Effector CD4-positive, alpha-beta T cell (primary cell): Measurements from ENCODE around the gene C9orf72.

Experiments
- DNase-seq: peaks from one replicate; pipeline ENCODE4 v3.0.0-alpha.2; 2020

Gene C9orf72

DNA sequence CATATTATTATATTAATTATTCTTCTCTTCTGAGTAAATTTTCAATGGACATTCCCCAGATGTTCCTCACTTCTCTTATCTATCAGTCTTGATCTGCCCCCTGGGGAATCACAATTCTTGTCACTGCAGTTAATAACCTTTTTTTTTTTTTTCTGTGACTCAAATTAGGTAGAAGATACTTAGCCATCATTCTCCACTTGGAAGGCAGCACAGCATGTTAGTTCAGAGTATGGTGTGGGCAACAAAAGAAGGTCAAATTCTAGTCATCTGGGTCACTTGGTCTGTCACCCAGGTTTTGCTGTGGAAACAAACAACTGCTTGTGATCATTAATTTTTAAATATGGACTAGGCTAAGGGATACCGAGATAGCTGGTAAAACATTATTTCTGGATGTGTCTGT, 35.5 kb downstream of the C9orf72 start:
- DNase-seq, result no peak

DNA sequence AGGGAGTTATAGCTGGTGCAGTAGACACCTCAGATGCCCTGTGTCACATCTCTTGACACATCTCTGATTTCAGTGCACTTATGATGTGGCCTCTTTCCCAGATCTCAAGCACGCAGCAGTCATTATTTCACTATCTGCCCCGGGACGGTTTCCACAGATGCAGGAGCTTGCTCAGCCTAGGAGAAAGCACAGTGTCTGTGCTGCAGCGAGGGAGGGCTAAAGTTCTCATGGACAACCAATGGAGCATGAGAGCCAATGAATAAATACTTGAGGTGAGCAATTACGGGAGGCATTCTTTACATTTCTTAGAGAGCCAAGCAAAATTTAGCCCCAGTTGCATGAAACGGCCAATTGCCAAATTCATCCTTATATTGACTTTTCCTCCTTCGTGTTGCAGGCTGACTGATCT, 36.2 kb downstream of the C9orf72 start:
- DNase-seq, result no peak

DNA sequence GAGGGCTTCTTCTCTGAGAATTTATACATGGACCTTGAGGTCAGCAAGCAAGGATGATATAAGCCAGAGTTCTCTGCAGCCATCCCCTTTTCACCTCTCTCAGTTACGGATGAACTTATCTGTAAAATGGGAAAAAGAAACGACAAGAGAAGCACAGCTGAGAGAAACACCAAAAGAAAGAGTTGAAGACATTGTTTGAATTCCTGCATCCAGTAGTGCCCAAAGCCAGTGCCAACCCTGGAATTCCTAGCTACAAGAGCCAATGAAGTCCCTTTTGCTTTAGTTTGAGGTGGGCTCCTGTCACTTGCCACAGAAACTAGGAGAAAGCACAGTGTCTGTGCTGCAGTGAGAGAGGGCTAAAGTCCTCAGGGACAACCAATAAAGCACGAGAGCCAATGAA, 37.1 kb downstream of the C9orf72 start:
- no peak for DNase-seq

DNA sequence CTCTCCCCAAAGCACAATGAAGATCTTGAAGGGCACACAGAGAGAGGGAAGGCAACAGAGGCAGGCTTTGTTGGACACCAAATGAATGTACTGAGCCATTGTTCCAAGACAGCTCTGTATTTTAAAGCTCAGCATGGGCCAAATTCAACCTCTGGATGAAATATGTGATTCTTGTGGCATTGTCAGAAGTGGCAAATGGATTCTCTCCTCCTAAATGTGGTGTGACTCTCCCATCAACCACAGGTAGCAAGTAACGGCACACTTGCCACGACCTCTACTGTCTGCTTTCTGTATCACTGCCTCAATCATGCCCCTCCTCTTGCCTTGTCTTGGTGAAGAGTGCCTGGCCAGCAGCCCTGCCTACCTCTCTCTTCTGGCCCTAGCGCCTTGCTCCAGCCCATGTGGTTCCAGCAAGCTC, 37.6 kb downstream of the C9orf72 start:
- DNase-seq, result no peak

DNA sequence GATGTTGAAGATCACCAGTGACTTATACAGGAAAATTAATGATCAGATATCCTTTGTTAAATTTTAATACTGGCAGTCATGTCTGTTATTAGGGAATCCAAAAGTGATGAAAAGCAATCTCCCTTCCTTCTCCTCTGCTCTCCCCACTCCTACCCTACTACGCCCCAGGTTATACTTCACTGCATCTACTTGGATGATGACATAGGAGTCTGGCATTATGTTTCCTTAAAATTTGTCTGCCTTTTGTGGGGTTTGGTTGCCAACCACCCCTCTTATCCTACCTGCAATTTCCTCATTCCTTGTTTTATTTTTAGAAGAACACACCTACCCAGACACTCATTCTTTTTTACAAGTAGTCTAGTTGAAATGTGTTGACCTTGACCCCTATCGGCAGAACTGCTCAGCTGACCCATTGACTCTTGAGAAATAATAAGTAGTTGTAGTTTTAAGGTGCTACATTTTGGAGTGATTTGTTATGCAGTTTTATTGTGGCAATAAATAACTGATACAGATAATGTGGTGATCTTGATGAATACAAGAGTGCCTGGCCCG, 38.5 kb downstream of the C9orf72 start:
- DNase-seq, result no peak

DNA sequence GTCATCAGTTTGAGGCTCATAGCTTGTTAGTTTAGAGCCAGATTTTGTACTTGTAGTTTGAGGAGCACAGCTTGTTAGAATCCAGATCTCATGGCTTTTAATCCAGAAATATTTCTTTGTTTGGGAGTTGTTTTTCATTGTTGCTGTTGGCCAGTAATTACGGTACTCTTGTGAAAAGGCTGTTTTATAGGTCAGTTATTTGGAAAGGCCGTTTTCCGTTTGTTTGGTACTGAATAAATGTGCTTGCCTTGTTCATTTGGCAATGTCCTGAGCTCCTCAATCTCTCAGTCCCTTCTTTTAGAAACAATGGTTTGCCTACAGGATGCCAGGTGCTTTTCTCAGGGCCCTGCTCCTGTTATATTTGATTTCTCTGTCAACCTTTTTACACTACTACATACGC, 39.1 kb downstream of the C9orf72 start:
- no peak for DNase-seq

DNA sequence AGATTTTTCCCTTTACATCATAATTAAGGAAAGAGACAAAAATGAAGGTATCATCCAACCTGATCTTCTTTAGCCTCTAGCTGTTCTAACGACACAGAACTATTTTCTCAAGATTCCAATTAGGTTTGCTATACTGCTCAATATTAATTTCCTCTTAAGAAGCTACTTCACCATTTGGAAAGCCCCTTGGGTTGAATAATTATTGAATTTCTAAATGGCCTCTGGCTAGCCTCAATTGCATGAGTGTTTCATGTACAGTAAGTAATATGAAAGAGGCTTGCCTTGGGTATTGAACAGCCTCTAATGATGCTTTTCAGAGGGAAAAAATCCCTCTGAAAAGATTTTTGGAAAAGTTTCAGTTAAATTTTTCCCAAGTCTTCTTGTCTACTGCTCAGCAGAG, 40.0 kb downstream of the C9orf72 start:
- no peak for DNase-seq

DNA sequence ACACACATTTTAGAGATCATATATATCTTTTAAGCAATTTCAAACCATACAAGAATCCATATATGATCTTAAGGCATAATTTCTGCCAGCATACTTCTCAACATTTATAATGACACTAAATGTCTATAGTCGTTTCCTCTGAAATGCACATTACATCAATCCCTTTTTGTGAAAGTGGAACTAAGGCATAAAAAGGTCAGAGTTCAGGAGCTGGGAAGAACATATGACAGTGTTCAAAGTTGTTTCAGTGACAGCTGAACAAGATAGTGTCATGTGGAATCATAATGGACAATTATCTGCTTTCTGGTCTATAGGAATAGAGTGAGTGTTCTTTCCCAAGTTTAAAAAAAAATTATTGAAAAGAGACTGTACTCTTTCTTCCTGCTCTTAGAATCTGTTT, 41.2 kb downstream of the C9orf72 start:
- no peak for DNase-seq

DNA sequence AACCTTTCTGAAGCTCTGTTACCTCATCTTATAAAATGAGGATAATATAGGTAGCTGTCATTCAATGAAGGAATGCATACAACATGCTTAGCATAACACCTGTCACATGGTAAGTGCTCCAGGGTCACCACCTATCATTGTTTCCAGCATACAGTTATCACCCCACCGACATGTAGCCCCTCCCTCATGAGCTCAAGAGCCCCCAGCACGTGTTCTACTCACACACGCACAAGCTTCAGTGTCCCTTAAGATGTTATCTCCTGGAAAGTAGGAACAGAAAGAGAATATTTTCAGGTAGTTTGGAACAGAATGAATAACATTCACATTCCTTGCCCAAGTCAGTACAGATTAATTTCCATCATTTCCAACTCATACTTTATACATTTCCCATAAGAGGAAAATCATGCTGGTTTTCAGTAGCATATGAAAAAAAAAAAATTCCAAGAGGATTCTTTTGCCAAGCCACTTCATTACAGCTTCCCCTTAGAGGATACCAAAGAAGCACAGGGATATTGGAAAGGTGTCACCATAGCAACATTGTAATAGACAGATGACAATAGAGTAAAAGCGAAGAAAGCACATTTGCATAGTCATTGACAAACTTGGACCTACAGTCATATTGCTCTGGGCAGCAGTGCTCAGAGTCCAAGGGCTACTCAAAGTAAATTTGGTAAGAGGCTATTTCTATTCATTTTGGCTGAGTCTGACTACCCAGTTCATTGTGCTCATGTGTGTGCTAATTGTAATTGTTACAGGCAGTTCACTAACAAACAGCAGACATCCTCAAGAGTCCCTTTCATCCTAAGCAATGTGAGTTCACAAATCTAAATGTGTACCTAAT, 42.1 kb downstream of the C9orf72 start:
- DNase-seq, result no peak

DNA sequence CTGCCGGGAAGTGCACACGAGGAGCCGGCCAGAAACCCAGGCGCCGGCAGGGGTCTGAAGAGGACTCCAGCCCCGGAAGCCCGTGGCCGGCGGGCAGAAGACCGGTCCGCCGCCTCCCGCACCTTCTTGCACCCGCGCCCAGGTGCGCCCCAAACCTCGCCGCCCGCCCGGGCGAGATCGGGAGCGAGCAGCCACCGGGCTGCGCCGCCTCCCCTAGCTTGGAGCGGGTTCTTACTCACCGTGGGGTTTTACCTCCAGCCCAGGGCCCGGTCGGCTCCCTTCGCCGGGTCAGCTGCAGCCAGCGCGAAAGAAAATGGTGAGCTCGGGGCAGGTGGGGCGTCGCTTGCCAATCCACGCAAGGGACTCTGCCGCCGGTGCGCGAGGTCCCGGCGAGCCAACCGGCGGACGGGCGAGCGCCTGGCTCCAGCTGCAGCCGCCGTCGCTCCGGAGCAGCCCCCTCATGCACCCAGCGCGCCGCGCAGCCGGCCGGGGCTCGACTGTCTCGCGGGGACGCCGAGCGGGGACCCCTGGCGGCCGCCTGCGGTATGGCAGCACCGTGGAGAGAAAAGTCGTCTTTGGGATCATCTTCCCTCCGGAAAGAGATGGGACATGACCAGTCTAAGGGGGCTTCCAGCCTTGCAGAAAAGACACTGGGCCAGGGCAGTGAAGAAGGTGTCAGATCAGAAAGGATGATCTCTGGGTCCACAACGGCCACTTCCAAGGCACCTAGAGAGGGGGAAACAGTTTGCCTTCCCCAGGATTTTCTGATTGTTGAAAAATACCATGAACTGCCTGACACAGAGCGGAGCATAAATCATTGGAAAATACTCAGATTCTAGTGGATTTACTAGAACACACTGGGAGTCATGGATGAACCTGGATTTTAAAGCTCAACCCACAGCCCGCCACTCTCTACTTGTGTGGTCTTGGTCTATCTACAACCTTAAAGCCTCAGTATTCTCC, 43.7 kb downstream of the C9orf72 start, which contains the start of gene MOB3B:
MOB3B (minus strand) TSS at position 499 of the 963 bp plus-strand sequence. CDS start 74,264 bp downstream, outside the sequence.
- DNase-seq, result peak; percentile 67

DNA sequence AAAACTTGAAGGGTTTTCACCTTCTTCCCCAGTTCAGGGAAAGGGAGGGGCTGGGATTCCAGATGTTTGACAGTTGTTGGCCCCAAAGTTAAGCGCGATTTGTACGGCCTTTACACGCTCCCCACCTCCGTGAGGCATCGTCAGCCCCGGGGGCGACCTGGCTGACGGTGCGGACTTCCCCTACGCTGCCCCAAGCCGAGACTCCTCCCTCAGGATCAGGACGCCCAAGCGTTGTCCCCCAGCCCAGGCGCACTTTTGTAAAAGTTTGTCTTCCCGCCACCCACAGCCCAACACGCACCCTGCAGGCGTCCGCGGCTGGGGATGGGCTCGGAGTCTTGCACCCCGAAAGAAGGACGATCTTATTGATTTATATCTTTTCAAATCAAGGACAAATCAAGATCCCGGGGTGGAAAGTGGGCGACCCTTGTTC, 44.4 kb downstream of the C9orf72 start:
- peak; percentile 10 for DNase-seq

DNA sequence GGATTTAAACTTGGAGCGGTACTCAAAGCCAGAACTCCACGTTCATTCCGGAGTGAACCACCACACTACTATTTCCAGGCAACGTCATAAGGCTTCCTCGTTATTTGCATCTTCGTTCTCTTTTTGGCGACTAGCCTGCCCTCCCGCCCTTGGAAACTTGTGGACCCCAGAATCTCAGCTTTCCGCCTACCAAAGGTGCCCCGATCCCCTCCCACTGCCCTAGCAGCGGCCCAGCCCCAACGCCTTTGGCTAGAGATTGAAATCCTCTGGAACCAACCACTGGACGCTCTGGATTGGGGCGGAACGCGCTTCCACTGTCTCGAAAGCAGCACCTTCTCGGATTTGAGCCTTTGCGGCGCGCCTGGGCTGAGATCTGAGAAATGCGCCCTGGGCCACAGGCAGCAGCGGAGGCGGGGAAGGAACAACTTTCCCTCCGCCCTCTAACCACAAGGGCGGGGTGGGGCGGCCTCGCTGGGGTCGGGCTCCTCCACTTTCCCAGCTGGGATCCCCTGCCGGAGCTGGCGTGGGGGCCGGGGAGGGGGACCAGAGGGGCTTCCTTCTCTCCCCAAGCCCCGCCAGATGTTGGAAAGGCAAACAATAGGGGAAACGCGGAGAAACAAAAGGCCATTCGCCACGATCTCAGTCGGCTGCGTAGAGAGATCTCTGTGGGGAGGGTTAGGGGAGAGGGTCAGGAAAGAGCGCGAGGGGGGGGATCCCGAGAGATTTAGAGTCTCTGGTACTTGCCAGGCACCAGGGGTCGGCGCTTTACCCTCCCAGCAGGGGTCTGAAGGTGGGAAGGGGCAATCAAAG, 45.0 kb downstream of the C9orf72 start:
- peak; percentile 10 for DNase-seq

DNA sequence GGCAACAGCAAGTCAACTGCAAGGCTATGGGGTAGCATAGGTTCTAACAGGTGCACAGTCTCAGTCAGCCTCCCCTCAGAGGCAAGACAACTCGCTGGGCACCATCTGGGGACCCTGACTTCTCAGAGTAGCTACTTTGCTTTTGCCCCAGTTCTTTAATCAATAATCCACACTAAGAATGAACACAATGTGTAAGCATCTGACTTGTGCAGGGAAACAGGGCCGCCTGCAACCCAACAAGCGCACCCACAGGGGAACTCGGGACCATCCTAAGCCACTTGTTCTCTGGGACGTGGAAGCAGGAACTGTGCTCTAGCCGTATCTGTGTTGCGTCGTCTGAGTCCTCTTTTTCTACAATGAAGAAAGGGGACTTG, 45.6 kb downstream of the C9orf72 start:
- DNase-seq, result no peak

DNA sequence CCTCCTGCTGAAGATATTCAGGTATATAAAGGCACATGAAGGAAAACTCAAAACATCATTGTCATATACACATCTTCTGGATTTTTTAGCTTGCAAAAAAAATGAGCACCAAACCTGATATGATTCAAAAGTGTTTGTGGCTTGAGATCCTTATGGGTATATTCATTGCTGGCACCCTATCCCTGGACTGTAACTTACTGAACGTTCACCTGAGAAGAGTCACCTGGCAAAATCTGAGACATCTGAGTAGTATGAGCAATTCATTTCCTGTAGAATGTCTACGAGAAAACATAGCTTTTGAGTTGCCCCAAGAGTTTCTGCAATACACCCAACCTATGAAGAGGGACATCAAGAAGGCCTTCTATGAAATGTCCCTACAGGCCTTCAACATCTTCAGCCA, 49.0 kb downstream of the C9orf72 start, which contains the start of gene IFNK:
IFNK (plus strand) TSS at position 55 of the 400 bp plus-strand sequence; CDS start at position 102, 47 bp downstream.
- DNase-seq, result no peak

DNA sequence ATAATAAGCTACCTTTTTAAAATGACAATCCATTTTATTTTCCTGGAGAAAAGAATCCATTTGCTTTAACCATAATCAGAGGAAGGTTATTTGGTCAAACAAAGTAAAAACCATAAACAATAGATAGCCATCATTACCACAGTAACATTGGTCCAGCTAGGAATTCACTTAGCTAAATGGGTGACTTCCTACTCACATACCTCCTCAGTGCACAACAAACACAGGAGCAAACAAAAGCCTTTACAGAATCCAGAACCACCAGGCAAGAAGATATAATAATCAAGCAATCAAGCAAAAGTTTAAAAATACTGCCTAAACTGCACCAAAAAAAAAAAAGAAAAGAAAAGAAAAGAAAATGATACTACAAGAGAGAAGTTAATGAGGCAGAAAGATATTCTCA, 50.1 kb downstream of the C9orf72 start:
- DNase-seq, result no peak

DNA sequence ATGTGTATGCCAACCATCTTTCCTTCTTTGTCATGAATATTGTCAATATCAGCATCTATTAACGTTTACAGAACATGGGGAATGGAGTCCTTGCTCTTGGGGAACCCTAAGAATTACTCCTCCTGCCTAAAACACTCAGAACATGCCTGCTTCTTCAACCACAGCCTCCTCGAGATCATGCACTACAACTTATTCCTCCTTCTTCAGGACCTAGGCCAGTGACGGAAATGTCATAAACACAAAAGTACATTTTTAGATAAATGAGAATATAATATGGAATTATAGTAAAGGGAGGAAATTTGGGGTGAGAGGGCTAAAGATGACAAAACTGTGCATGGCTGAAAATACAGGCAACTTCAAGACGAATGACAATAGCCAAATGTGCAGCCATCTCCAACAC, 52.3 kb downstream of the C9orf72 start:
- DNase-seq, result no peak

DNA sequence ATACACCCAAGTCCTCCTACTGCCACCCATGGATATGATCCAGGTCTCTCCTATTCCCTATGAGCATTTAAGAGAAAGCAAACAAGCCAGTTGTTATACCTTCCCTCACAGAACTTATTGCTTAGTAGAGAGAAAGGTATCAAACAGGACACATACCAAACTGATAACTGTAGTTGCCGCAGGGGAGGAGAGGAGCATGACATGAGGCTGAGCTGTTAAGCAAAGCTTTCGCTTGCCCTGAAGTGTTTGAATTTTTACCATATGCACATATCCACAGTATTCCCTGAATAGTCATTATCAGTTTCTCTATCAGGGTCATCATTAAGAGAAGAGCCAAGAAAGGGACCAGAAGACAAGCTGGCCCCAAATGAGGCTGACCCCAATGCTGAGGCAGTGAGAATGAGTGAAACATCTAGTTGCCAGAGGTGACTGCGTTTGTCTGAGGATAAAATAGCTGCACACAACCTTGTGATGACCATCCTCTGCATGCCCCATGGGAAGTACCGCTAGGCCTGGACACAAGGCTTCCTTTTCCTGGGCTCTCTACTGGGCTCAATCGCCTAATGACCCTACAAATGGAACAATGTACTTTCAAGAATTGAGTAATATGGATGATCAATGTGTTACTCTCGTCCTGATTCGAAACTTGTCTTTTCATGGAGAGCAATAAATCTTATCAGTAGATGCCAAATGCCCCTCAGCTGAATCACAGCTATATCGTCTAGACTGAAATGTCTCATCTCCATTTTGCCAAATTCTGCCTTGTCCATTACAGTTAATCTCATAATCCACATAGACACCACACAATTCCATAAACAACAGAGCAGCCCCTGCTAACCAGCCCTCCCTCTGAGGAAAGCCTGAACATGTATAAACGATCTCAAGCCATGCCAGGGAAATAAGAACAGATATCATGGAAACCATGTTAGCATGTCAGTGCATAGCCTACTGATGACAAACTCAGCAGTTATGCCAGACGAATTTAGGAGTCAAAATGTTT, 53.5 kb downstream of the C9orf72 start:
- DNase-seq, result no peak

DNA sequence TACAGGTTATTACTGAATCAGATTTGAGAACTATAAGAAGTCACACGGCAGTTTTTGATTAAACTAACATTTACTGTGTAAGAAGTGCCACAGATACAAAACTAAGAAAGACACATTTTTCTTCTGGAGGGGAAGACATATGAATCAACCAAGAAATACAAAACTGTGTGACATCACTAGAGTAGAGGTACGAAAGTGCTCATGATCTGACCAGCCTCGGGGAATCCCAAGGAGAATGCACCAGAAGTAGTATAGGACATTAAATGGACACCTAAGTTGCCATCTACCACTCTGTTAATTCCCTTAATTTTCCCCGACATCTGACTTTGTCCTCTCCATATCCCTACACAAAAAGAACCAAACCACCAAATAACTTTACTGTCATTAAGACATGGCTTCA, 54.5 kb downstream of the C9orf72 start:
- no peak for DNase-seq

DNA sequence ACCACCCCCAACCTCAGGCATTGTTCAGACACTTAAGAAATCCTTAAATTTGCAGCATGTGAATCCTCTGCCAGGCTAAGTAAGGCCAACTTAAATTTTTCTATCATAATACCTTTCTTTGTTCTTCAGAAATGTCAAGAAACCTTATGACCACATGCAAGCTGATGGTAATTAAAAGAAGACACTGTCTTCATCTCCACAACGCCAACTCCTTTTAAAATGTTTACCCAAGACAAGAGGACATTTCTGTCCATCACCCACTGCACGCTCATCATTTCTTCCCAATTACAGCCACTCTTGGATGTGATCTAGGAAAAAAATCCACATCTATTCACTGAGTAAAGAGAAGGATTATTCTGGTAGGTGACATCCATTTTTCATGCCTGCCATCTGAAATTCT, 55.3 kb downstream of the C9orf72 start:
- DNase-seq, result no peak

DNA sequence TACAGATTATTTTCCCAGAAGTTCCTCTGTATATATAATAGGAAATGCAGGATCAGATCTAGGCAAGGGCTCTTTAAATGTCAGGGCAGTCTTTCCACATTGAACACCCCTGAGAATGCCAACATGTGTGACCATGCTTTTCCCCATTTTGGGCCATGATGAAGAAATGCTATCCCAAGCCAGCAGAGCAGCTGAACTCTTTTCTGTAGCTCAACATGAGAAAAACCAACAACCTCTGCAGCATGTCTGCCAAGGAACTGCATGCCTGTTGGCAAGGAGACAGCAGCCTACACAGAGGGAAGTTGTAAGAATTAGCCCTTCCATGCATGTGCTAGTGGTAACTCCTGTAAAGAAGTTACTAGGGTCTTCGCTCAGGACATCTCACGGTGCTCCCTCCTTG, 58.7 kb downstream of the C9orf72 start:
- no peak for DNase-seq

DNA sequence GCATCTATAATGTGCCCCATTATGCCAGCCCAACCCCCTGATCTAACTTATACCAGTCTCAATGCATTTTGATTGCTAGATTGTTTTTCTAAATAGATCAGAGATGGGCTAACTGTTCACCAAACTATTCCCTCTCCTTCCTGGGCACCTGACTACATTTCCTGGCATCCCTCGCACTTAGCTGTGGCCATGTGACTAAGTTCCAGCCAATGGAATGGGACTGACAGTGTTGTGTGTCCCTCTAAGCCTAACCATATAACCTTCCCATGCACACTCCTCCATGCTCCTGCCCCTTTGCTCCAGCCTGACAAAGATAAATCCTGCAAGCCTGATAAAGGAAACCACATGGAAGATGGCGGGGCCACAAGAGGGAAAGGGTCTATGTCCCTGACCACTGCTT, 61.5 kb downstream of the C9orf72 start:
- no peak for DNase-seq
